GM06990 (cell line): ENCODE results near the gene ZNF532.
A peak's percentile ranks its signal among the peaks of the same experiment; 100 is the strongest.

Experiments used
- DNase-seq: peaks from one replicate; pipeline ENCODE4 v3.0.0-alpha.2; 2011; ENCODE audit not compliant: insufficient read length; ENCODE audit errors: extremely low read depth
- H3K27me3 ChIP-seq: replicated peaks from 2 replicates; pipeline ENCODE4 v1.6.0; 2011; ENCODE audit warnings: low read length; ENCODE audit not compliant: control insufficient read depth, insufficient read depth
- H3K36me3 ChIP-seq: 2 replicates; pipeline ENCODE4 v1.5.1; 2011; ENCODE audit warnings: low read length; ENCODE audit not compliant: control insufficient read depth, insufficient read depth
- H3K4me3 ChIP-seq: replicated peaks from 2 replicates; pipeline ENCODE4 v1.5.1; 2011; ENCODE audit warnings: low read depth, mild to moderate bottlenecking, control low read depth, low read length
- TF ChIP-seq, protein P1 (sequence below): IDR thresholded peaks from 2 replicates; pipeline ENCODE4 v1.5.1; 2011; ENCODE audit warnings: low read length, control low read depth, mild to moderate bottlenecking, inconsistent platforms; ENCODE audit not compliant: insufficient read depth, poor library complexity, severe bottlenecking

Gene ZNF532

DNA sequence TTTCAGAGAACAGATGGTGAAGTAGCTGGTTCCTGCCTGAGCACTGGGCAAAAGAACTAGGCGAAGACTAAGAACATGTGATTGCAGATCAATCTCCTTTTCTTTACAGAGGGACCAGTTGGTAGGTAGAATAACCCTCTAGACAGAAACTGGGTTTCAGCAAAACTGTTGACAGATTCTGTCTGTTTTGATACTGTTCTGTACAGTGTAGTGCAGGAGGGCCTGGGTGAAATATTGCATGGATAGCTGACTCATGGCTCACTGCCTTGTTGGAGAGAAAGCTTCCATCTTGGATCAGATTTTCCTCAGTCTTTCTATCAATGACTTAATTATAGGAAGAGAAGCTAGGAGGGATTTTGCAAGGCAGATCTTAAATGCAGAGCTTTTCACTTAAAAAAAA lies 95.8 kb downstream of the ZNF532 start:
- no peak overlapping the region for H3K4me3 ChIP-seq
- TF ChIP-seq, protein P1, sequence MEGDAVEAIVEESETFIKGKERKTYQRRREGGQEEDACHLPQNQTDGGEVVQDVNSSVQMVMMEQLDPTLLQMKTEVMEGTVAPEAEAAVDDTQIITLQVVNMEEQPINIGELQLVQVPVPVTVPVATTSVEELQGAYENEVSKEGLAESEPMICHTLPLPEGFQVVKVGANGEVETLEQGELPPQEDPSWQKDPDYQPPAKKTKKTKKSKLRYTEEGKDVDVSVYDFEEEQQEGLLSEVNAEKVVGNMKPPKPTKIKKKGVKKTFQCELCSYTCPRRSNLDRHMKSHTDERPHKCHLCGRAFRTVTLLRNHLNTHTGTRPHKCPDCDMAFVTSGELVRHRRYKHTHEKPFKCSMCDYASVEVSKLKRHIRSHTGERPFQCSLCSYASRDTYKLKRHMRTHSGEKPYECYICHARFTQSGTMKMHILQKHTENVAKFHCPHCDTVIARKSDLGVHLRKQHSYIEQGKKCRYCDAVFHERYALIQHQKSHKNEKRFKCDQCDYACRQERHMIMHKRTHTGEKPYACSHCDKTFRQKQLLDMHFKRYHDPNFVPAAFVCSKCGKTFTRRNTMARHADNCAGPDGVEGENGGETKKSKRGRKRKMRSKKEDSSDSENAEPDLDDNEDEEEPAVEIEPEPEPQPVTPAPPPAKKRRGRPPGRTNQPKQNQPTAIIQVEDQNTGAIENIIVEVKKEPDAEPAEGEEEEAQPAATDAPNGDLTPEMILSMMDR, result no peak
- no peaks in the 10 kb centered on the region for H3K27me3 ChIP-seq
- DNase-seq, result no peak
- no peaks in the 10 kb centered on the region for H3K36me3 ChIP-seq

DNA sequence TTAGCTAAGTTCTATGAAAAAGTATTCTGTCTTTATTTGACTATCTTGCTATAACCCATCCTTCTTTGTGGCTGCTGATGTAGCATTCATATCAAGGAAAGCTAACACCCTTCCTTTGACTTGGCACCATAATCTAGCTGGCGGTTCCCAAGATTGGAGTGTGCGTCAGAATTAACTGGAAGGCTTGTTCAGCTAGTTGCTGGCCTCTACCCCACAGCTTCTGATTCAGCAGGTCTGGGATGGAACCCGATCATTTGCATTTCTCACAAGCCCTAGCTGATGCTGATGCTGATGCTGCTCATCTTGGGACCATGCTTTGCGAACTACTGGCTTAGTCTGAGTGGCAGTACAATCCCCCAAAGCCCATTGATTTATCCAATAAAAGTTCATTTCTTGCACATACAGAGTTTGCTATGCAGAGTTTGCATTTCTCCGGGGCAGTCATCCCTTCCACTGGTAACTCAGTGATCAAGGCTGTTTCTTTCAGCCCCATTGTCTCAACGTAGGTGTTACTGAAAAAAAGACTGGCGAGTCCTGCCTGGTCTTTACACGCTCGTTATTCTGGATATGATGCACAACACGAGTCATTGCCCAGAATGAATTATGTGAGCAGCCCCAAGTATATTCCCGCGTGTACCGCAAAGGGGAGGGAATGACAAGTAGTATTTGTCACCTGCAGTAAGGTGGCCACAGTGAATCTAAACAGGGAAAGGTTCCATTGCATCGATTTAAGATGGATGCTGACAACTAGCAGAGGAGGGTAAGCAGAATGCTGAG lies 96.5 kb downstream of the ZNF532 start:
- H3K36me3 ChIP-seq, result no peaks in the 10 kb centered on the region
- no peak for DNase-seq
- TF ChIP-seq, protein P1, result no peak

DNA sequence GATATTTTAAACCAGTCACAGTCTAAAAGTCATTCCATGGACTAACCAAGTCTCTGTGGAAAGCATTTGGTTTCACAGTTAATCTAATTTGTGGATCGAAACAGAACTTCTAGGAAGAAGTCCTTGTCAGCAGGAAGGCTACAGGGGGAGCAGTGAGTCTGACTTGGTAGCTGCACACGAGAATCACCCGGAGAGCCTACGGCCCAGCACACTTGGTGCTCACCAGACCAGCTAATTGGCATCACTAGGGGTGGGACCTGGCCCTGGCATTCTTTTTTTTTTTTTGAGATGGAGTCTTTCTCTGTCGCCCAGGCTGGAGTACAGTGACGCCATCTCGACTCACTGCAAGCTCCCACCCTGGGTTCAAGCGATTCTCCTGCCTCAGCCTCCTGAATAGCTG lies 97.7 kb downstream of the ZNF532 start:
- Histone ChIP-seq H3K36me3 (no peaks in the 10 kb centered on the region), H3K4me3 (no peak overlapping the region), H3K27me3 (no peaks in the 10 kb centered on the region)
- TF ChIP-seq, protein P1, result no peak
- DNase-seq, result no peak

More for the DNA sequence above, 96.5 kb downstream of the ZNF532 start:
- no peaks in the 10 kb centered on the region for H3K27me3 ChIP-seq
- H3K4me3 ChIP-seq, result no peak overlapping the region

DNA sequence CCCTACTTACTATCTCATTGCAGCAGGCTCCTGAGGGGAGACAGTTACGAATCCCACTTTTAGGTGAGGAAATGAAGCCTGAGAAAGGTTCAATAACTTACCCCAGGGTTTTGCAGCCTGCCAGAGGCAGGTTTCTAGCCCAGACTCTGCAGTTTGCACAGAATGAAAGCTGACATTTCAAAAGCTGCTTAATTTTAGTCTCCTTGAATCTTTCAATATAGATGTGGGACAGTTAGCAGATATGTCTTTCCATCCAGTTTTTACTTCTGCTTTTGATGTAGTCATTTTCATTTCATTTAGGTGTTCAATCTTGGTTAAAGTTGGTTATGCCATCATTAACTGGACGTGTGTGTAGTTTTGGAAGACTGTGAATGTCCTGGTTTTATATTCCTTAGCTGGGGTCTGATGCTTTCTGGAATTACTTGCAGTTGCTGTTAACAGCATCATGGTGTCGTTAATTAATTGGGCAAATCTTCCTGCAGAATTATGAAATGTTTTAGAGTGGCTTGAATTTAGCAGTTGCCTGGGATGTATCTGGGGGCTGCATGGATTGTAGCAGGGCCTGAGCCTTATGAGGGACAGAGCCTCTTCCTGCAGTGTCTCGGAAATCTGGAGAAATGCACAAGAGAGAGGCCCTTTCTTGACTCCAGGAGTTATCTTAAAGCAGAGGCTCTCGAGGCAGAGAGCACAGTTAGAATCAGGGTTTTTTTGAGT lies 100.8 kb downstream of the ZNF532 start:
- H3K4me3 ChIP-seq, result peak overlapping the region; percentile 3
- TF ChIP-seq, protein P1, result no peak

DNA sequence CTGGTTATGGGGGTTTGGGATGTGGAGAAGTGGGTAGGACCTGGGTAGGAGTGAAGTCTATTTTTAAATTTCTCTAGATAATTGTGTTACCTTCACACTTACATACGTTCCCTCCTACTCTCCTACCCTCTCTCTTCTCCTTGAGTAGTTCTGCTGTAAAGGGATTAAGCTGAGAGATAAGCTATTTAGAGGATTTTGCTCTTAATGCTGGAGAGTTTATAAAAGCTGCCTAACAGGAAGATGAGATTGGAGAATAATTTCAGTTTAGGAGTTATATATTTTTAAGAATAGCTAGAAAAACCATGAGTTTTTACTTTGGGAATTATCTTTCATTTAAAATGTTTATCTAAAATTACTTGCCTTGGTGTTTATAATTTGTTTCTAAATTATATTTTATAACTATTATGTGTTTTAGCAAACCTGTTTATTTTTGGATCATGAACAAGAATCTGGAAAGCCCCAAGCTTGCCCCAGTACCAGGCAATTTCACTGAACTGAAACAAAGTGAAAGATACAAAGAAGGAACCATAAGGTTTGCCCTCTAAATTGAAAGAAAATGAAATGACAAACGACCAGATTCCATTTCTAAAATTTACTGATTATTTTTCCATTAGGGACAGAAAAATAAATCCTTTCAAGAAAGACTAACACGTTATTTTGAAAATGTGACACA lies 101.5 kb downstream of the ZNF532 start:
- H3K4me3 ChIP-seq, result peak overlapping the region; percentile 14; the same call in 1 of the 2 replicates
- TF ChIP-seq, protein P1, result no peak
- no peaks in the 10 kb centered on the region for H3K27me3 ChIP-seq
- peak; percentile 33 for DNase-seq
- no peaks in the 10 kb centered on the region; the same call in 1 of the 2 replicates for H3K36me3 ChIP-seq

More for the DNA sequence above, 100.8 kb downstream of the ZNF532 start:
- Histone ChIP-seq H3K27me3 (no peaks in the 10 kb centered on the region), H3K36me3 (no peaks in the 10 kb centered on the region; the same call in 1 of the 2 replicates)
- no peak for DNase-seq
